BLaER1 treated with 17β-estradiol and CSF1 and Interleukin-3, amounts not matched to agents 10 nM and 100 nM (cell line): ENCODE results near the gene BDP1.

Source experiments
- H3K27ac ChIP-seq, 11 experiments: shearing (Covaris generic); formaldehyde crosslinking; 2 replicates each; pipeline ENCODE4 v1.8.1; 2022
- H3K27me3 ChIP-seq, 11 experiments: shearing (Covaris generic); formaldehyde crosslinking; 2 replicates each; pipeline ENCODE4 v1.8.1; 2022
- H3K36me3 ChIP-seq, 11 experiments: shearing (Covaris generic); formaldehyde crosslinking; 2 replicates each; pipeline ENCODE4 v1.8.1; 2022
- H3K4me1 ChIP-seq, 10 experiments: shearing (Covaris generic); formaldehyde crosslinking; 2 replicates each; pipeline ENCODE4 v1.8.1; 2022
- H3K4me2 ChIP-seq, 11 experiments: shearing (Covaris generic); formaldehyde crosslinking; 2 replicates each; pipeline ENCODE4 v1.8.1; 2022
- H3K4me3 ChIP-seq, 10 experiments: shearing (Covaris generic); formaldehyde crosslinking; 2 replicates each; pipeline ENCODE4 v1.8.1; 2022
- H3K9ac ChIP-seq, 11 experiments: shearing (Covaris generic); formaldehyde crosslinking; 2 replicates each; pipeline ENCODE4 v1.8.1; 2022
- H3K9me3 ChIP-seq, 11 experiments: shearing (Covaris generic); formaldehyde crosslinking; replicated peaks in 1 of 11; 2 replicates each; pipeline ENCODE4 v1.8.1; 2022
- H4K20me1 ChIP-seq, 11 experiments: shearing (Covaris generic); formaldehyde crosslinking; 2 replicates each; pipeline ENCODE4 v1.8.1; 2022
- Cebpa-rat ChIP-seq, 11 experiments: shearing (Covaris generic); IDR thresholded peaks; 2 replicates each; pipeline ENCODE4 v1.8.1; 2022

Gene BDP1

GRCh38 chr5:71586052-71586940 lies 130.8 kb downstream of the BDP1 start:
- no peak for TF ChIP-seq Cebpa-rat (IDR thresholded peaks at IDR 0.05)
- Histone ChIP-seq H3K4me3 (peak overlapping the region; percentile 55 to 79 (median 69)), H3K4me1 (peaks cover 8 to 17% (median 12%) of the 10 kb centered on the region in 10 experiments; a peak in 8 of 20 replicates), H3K4me2 (peak overlapping the region; percentile 65 to 93 (median 77)), H3K27ac (peak overlapping the region; percentile 66 to 90 (median 84); a peak in 17 of 22 replicates), H3K27me3 (peaks cover 0 to 7% (median 0%) of the 10 kb centered on the region in 11 experiments; a peak in 3 of 22 replicates), H3K9ac (peak overlapping the region in 10 of 11 experiments; percentile 78 to 89 (median 82); a peak in 16 of 22 replicates), H3K9me3 (peaks cover 8 to 23% (median 14%) of the 10 kb centered on the region in 11 experiments; a peak in 18 of 22 replicates), H4K20me1 (no peaks in the 10 kb centered on the region), H3K36me3 (0 out of 22 replicates have a peak, but pooled peaks cover 0 to 5% (median 0%) of the 10 kb centered on the region in 11 experiments)

GRCh38 chr5:71586941-71587765 lies 131.7 kb downstream of the BDP1 start, which contains the start of gene MCCC2:
TSS of gene MCCC2 (plus strand) at chr5:71587340. CDS start at chr5:71587426, 86 bp downstream.
- H3K36me3 ChIP-seq, result 0 out of 22 replicates have a peak, but pooled peaks cover 0 to 5% (median 0%) of the 10 kb centered on the region in 11 experiments
- H3K4me2 ChIP-seq, result peak within 1 kb of the TSS; percentile 65 to 93 (median 77)
- peak within 1 kb of the TSS; percentile 78 to 89 (median 82) for H3K9ac ChIP-seq
- peak within 1 kb of the TSS; percentile 66 to 90 (median 84); a peak in 21 of 22 replicates for H3K27ac ChIP-seq
- TF ChIP-seq Cebpa-rat (IDR thresholded peaks at IDR 0.05), result no peak
- H3K4me1 ChIP-seq, result peaks cover 8 to 17% (median 12%) of the 10 kb centered on the region in 10 experiments; a peak in 8 of 20 replicates
- peaks cover 8 to 23% (median 14%) of the 10 kb centered on the region in 11 experiments; a peak in 18 of 22 replicates for H3K9me3 ChIP-seq
- H3K27me3 ChIP-seq, result peaks cover 0 to 7% (median 0%) of the 10 kb centered on the region in 11 experiments; a peak in 3 of 22 replicates
- peak within 1 kb of the TSS; percentile 55 to 79 (median 69) for H3K4me3 ChIP-seq
- H4K20me1 ChIP-seq, result no peaks in the 10 kb centered on the region

GRCh38 chr5:71587766-71588532 lies 132.5 kb downstream of the BDP1 start:
- H3K27ac ChIP-seq, result peak overlapping the region; percentile 66 to 90 (median 84); a peak in 21 of 22 replicates
- TF ChIP-seq Cebpa-rat (IDR thresholded peaks at IDR 0.05), result no peak
- peaks cover 0 to 5% (median 0%) of the 10 kb centered on the region in 11 experiments; a peak in 2 of 22 replicates for H3K36me3 ChIP-seq
- H4K20me1 ChIP-seq, result no peaks in the 10 kb centered on the region; a peak in 1 of 22 replicates
- H3K27me3 ChIP-seq, result peaks cover 0 to 7% (median 0%) of the 10 kb centered on the region in 11 experiments; a peak in 3 of 22 replicates
- H3K4me2 ChIP-seq, result peak overlapping the region; percentile 65 to 93 (median 77)
- H3K9me3 ChIP-seq, result peaks cover 8 to 23% (median 14%) of the 10 kb centered on the region in 11 experiments; a peak in 18 of 22 replicates
- H3K4me3 ChIP-seq, result peak overlapping the region; percentile 55 to 79 (median 69)
- peaks cover 8 to 17% (median 12%) of the 10 kb centered on the region in 10 experiments; a peak in 8 of 20 replicates for H3K4me1 ChIP-seq
- H3K9ac ChIP-seq, result peak overlapping the region; percentile 78 to 89 (median 82)

- H3K4me2 ChIP-seq, result peak overlapping the region in 10 of 11 experiments; percentile 65 to 84 (median 76); a peak in 12 of 22 replicates
- no peak overlapping the region for H3K9ac ChIP-seq
- peaks cover 8 to 17% (median 12%) of the 10 kb centered on the region in 10 experiments; a peak in 8 of 20 replicates for H3K4me1 ChIP-seq
- 0 out of 20 replicates have a peak overlapping the region, but pooled peaks of 1 of the 10 experiments have one; percentile 70 for H3K4me3 ChIP-seq
- no peak overlapping the region for H3K27ac ChIP-seq
- no peak for TF ChIP-seq Cebpa-rat (IDR thresholded peaks at IDR 0.05)
- no peaks in the 10 kb centered on the region; a peak in 1 of 22 replicates for H4K20me1 ChIP-seq
- H3K27me3 ChIP-seq, result peaks cover 0 to 7% (median 0%) of the 10 kb centered on the region in 11 experiments; a peak in 3 of 22 replicates
- H3K9me3 ChIP-seq, result peaks cover 8 to 23% (median 14%) of the 10 kb centered on the region in 11 experiments; a peak in 18 of 22 replicates
- H3K36me3 ChIP-seq, result peaks cover 0 to 11% (median 0%) of the 10 kb centered on the region in 11 experiments; a peak in 3 of 22 replicates
Observed at GRCh38 chr5:71588533-71588885, 133.1 kb downstream of the BDP1 start.

GRCh38 chr5:71589903-71590302 lies 134.5 kb downstream of the BDP1 start:
- Histone ChIP-seq H3K4me1 (peaks cover 8 to 17% (median 12%) of the 10 kb centered on the region in 10 experiments; a peak in 8 of 20 replicates), H3K9ac (no peak overlapping the region), H3K4me3 (no peak overlapping the region), H4K20me1 (no peaks in the 10 kb centered on the region; a peak in 1 of 22 replicates), H3K4me2 (no peak overlapping the region), H3K27me3 (peaks cover 0 to 7% (median 0%) of the 10 kb centered on the region in 11 experiments; a peak in 3 of 22 replicates), H3K36me3 (peaks cover 0 to 13% (median 4%) of the 10 kb centered on the region in 11 experiments; a peak in 8 of 22 replicates), H3K9me3 (peaks cover 8 to 23% (median 14%) of the 10 kb centered on the region in 11 experiments; a peak in 18 of 22 replicates), H3K27ac (no peak overlapping the region)
- no peak for TF ChIP-seq Cebpa-rat (IDR thresholded peaks at IDR 0.05)

GRCh38 chr5:71591100-71591499 lies 135.6 kb downstream of the BDP1 start:
- Histone ChIP-seq H3K27me3 (peaks cover 0 to 7% (median 0%) of the 10 kb centered on the region in 11 experiments; a peak in 3 of 22 replicates), H3K36me3 (peaks cover under 1 to 16% (median 5%) of the 10 kb centered on the region in 11 experiments; a peak in 15 of 22 replicates), H3K9ac (no peak overlapping the region), H3K27ac (no peak overlapping the region), H3K9me3 (peaks cover 8 to 20% (median 13%) of the 10 kb centered on the region in 11 experiments; a peak in 18 of 22 replicates), H3K4me3 (no peak overlapping the region), H3K4me1 (peaks cover 8 to 17% (median 12%) of the 10 kb centered on the region in 10 experiments; a peak in 8 of 20 replicates), H4K20me1 (no peaks in the 10 kb centered on the region; a peak in 1 of 22 replicates), H3K4me2 (no peak overlapping the region)
- no peak for TF ChIP-seq Cebpa-rat (IDR thresholded peaks at IDR 0.05)

GRCh38 chr5:71596169-71596568 lies 140.7 kb downstream of the BDP1 start:
- no peak overlapping the region for H3K27ac ChIP-seq
- H3K9ac ChIP-seq, result no peak overlapping the region
- no peaks in the 10 kb centered on the region for H3K27me3 ChIP-seq
- no peaks in the 10 kb centered on the region; a peak in 1 of 22 replicates for H4K20me1 ChIP-seq
- no peak for TF ChIP-seq Cebpa-rat (IDR thresholded peaks at IDR 0.05)
- H3K36me3 ChIP-seq, result peaks cover 30 to 66% (median 52%) of the 10 kb centered on the region in 11 experiments
- peaks cover 0 to 6% (median 0%) of the 10 kb centered on the region in 10 experiments; a peak in 2 of 20 replicates for H3K4me1 ChIP-seq
- no peak overlapping the region for H3K4me3 ChIP-seq
- H3K9me3 ChIP-seq, result no peaks in the 10 kb centered on the region
- H3K4me2 ChIP-seq, result no peak overlapping the region
